Neuron (in vitro differentiated cells): ENCODE data around the gene FAM185A.

Experiments used
- H2AFZ ChIP-seq: one replicate; pipeline ENCODE4 v1.6.1; 2013; ENCODE audit warnings: low read depth, mild to moderate bottlenecking, inconsistent platforms, low read length, moderate library complexity
- H3K27me3 ChIP-seq: one replicate; pipeline ENCODE4 v1.6.1; 2013; ENCODE audit warnings: low read length; ENCODE audit not compliant: insufficient read depth
- H3K36me3 ChIP-seq: one replicate; pipeline ENCODE4 v1.6.1; 2013; ENCODE audit warnings: low read length; ENCODE audit not compliant: insufficient read depth
- H3K4me1 ChIP-seq: one replicate; pipeline ENCODE4 v1.6.1; 2013; ENCODE audit warnings: low read length; ENCODE audit not compliant: insufficient read depth
- H3K4me3 ChIP-seq: 2 replicates; pipeline ENCODE4 v1.5.1; 2013; ENCODE audit warnings: mild to moderate bottlenecking, low read length, moderate library complexity
- H3K9me3 ChIP-seq: one replicate; pipeline ENCODE4 v1.6.1; 2013; ENCODE audit warnings: low read length

The FAM185A gene

DNA sequence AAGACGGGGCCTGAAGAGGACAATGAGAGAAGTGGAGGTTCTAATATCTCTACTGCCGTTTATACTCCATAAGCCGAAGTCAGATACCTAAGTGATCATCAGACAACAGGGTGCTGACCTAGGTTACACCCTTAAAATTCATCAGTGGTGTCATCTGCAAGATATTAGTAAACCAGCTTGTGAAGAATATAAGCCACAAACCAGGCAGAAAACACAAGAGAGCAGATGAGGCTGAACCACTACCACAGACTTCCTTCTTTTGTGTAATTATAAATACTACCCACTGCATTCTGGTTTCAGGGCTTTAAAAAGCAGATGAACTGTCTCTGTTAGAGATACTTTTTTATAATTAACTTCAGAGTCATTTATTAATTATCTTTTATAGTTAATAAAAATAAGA is 95.1 kb downstream of the FAM185A start:
- H3K27me3 ChIP-seq: no peaks in the 10 kb centered on the region
- H2AFZ ChIP-seq: no peak overlapping the region
- no peak overlapping the region for H3K4me3 ChIP-seq
- H3K4me1 ChIP-seq: peaks cover 6% of the 10 kb centered on the region
- H3K9me3 ChIP-seq: peaks cover 2% of the 10 kb centered on the region
- no peaks in the 10 kb centered on the region for H3K36me3 ChIP-seq

DNA sequence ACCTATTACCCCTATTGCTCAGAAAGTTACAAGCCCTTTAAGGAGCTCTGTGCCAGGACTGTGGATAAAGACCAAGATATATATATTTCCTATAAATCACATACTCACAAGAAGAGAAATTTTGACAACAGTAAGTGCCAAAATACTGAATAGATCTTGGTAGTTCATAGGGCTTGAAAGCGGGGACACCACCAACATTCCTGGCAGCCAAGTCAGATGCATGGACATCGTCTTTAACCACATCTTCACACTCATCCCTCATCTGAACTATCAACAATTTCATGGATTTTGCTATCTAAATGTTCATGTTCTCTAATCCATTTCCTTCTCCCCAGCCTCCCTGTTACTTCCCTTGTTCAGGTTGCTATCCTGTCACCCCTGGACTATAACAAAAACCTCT is 96.5 kb downstream of the FAM185A start:
- no peaks in the 10 kb centered on the region for H3K36me3 ChIP-seq
- no peaks in the 10 kb centered on the region for H3K27me3 ChIP-seq
- no peak overlapping the region for H2AFZ ChIP-seq
- H3K4me3 ChIP-seq: no peak overlapping the region
- H3K9me3 ChIP-seq: peaks cover 2% of the 10 kb centered on the region
- H3K4me1 ChIP-seq: peaks cover 6% of the 10 kb centered on the region

DNA sequence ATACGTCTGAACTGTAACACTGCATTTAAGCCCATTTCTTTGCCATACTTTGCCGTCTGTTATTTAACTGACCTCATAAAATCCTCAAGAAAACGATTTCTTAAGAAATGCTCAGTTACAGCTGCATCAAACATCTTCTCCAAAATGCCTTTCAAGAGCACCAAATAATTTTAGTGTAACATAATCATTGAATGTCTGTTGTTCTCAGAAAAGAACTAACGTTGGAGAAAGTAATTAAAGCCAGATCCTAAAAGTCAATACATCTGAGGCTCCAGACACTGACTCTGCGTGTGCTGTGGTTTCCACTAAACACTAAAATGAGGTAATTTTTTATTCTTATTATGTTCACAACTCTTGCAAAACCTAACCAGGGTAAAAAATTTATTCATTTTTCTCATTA is 100.3 kb downstream of the FAM185A start:
- Histone ChIP-seq H3K27me3 (no peaks in the 10 kb centered on the region), H2AFZ (no peak overlapping the region), H3K4me1 (no peaks in the 10 kb centered on the region), H3K9me3 (no peaks in the 10 kb centered on the region), H3K36me3 (no peaks in the 10 kb centered on the region), H3K4me3 (no peak overlapping the region)

DNA sequence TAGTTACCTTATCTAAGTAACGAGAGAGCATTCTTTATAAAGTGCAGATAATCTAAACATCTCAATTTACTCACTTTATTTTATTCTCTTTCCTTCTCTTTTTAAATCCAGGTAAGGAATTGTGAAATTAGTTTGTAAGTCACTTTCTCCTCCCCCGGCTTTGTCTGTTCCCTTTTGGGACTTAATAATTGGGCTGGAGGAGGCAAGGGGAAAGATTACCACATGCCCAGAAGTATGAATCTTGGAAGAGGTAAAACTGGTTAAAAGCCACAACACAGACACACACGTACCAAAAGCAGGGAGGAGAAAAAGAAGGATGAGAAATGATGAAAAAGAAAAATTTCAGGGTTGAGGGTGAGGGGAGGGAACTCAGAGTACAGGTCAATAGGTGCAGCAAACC is 100.7 kb downstream of the FAM185A start:
- H3K36me3 ChIP-seq: no peaks in the 10 kb centered on the region
- no peaks in the 10 kb centered on the region for H3K27me3 ChIP-seq
- no peak overlapping the region for H2AFZ ChIP-seq
- H3K4me3 ChIP-seq: no peak overlapping the region
- no peaks in the 10 kb centered on the region for H3K9me3 ChIP-seq
- no peaks in the 10 kb centered on the region for H3K4me1 ChIP-seq

DNA sequence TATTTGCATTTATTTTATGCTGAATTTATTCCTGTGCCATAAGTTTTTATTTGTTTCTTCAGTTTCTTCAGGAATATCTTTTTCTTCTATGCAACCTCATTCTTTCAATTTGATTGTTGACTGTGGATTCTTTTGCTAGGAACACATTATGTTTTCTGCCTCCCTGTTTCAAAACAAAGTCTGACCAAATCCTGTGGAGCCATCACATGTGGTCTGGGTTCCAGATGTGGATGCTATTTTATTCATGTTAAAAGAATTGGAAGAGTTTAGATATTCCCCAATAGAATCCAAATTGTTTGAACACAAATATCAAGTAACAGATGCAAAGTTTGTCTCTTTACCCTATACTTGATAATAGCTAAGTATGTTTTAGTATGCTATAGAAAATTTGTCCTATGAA is 107.2 kb downstream of the FAM185A start:
- no peaks in the 10 kb centered on the region for H3K36me3 ChIP-seq
- H3K4me1 ChIP-seq: no peaks in the 10 kb centered on the region
- no peaks in the 10 kb centered on the region for H3K27me3 ChIP-seq
- no peak overlapping the region for H2AFZ ChIP-seq
- peaks cover 2% of the 10 kb centered on the region for H3K9me3 ChIP-seq
- H3K4me3 ChIP-seq: no peak overlapping the region
